ENCODE results near the gene POLR2L. TPM values are rescaled to one million over a fixed set of nuclear protein-coding genes. Genes with fewer than 3 reads are reported as not detected.

The POLR2L gene
- polyA plus RNA-seq, 4 donors = 84.8 to 149 (median 111) TPM

GRCh38 chr11:798093-798713 lies 44.1 kb downstream of the POLR2L start, which contains the start of gene SLC25A22:
TSS of gene SLC25A22 (minus strand) at chr11:798281. CDS start at chr11:795006, 3,275 bp downstream.
- DNase-seq (ENCODE audit: low read depth in 4 of 4, low spot score in 2 of 4) = no peak

DNA sequence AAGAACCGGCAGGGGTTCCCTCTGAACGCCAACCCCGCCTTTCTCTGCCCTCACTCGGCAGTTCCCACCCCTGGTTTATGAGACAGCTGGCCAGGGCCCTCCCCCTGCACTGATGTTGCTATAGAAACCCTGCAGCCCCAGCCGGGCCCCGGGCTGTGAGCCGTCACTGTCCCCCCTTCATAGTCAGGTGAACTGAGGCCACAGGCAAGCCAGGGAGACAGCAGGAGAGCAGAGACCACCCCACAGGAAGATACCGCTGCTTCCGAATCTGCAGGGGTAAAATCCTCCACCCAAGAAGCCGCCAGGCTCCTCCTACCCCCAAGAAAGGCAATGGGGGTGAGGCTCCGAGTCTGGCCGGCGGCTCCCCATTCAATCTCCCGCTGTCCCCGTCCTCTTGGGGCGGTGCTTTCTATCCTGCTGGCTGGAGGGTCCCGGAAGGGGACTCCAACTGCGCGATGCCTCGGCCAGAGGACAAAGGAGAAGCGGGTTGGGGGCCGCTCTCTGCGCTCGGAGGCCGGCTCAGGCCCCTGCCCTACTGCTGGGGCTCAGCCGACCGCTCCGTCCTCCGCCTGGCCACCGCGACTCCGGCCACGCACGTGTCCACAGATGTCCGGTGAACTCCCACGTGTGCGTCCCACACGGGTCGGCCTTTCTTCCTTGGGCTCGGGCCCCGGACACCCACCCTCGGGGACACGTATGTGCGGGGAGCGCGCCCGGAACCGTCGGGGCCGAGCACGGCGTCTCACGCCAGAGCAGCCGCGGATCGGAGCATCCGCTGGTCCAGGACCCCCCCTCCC lies 44.8 kb downstream of the POLR2L start:
- DNase-seq (ENCODE audit: low read depth in 4 of 4, low spot score in 2 of 4) = no peak

DNA sequence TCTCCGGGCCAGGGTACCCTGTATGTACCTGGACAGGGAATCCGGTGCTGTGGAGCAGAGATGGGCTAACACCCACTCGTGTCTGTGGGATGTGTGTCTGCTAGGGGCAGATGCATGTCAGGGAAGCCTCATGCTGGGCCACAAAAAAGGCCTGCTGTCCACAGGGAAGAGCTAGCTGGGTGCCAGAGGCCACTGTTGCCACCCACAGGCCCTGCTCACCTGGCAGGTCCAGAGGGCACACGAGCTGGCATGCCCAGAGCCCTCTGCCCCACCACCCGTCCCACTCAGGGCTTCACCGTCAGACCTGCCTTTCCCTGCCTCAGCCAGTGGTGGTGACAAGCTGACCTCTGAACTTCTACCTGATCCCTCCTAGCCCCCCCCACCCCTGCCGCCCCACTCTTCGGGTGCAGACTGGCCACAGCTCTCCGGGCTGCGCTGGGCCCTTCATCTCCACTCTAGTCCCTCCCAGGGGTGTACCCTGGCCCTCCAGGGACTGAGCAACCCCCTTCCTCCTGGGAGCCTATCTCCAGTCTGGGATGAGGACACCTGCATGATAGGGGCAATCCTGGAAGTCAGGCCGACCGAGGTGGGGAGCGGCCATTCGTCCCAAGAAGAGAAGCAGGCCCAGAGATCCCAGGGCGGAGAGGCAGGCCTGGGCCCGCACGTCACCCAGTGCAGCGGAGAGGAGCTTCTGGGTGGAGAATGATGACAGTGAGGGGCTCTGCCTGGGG lies 45.6 kb downstream of the POLR2L start:
- DNase-seq (ENCODE audit: low read depth in 4 of 4, low spot score in 2 of 4) = no peak

DNA sequence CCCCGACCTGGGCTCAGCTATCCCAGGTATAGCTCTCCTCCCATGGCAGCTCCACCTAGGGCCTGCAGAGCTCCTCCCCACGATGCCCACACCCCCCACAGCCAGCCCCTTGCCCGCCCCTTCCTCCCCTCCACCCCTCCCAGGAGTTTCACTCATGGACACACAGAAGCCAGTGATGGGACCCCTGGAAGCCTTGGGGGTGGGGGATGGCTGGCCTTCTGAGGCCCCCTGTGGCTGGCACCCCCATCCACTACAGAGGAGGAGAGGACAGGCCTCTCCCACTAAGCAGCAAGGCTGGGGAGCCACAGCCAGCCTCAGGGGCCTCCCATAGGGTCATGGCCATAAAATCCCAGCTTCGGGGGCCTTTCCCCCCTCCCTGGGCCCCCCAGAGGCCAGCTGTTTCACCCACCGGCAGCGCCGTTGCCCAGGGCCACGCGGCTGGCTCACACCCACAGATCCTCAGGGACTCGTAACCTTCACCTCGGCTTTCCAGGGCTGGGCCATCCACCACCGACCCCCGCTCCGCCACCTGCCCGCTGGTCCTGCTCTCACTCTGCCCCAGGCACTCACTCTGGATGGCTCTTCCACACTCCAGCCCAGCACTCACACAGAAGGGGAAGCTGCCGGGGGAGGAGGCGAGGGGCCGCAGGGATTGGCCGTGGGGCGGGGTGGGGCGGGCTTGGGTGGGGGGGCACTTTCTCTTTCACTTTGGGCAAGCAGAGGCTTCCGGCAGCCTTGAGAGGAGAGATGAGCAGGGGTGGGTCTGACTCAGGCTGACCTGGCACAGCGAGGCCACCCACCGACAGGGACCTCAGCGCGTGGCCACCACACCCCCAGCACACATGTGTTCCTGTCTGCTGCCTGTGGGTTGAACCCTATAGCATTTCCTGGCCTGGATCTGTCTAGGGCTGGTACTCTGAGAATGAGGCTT lies 46.4 kb downstream of the POLR2L start:
- DNase-seq (ENCODE audit: low read depth in 4 of 4, low spot score in 2 of 4) = no peak

DNA sequence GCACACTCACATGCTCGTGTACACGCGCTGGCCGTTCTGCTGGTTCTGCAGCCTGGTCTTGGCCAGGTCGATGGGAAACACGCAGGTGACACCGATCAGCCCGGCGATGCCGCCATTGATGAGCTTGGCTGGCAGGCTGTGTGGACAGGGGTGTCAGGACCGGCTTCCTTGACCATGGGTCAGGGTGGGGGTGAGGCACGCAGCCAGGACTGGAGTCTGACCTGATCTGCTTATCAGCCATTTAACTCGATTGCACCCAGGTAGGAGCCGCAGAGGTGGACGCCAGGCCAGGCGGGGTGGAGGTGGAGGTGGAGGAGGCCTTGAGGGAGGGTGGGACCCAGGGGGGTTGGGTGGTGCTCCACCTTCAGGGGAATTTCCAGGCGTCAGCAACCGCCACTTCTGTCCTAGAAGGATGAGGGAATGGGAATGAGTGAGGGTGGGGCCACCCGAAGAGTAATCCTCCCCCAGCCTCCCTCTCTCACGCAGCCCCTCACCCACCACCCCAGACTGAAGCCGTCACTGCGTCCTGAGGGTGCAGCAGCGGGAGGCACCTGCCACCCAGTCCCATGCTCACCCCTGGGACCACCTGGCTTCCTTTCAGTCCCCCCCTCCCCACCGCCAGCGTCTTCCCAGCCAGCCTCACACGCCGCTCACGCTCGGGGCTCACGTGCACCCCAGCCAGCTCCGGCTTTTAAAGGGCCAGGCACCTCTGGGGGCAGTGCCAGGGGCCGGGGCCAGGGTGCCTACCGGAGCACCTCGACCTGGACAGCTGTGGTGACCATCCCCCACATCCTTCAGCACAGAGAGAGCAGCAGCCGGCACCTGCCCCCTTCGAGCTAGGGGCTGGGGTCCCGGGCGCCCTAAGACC lies 47.3 kb downstream of the POLR2L start:
- no peak for DNase-seq (ENCODE audit: low read depth in 4 of 4, low spot score in 2 of 4)

DNA sequence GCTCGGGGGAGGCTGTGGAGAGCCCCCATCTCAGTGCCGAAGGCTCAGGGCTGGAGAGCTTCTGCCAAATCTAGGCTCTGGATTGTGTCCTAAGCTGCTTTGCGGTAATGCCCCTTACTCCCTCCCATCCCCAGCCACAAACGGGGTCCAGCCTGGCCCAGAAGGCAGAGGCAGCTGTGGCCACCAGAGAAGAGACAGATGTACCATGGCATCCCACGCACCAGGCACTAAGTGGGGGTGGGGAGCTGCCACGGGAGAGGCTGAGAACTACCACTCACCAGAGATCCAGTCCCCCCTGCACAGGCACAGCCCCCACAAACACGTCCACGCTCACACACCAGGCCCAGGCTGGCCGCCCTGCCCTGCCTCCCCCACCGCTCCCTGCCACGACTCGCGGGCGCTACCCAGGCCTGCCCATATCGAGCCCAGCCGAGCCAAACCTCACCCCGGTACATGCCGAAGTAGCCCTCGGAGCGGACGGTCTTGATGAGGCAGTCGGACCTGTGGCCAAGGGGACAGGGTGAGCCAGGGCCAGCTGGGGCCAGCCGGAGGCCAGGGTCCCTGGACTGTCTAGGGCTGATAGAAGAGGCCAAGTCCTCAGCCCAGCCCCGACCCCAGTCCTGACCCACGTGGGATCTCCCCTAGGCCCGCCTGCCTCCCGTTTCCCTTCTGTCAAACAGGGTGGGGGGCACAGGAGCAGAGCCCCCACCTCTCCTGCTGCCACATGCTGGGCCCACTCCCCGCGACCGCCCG lies 48.1 kb downstream of the POLR2L start:
- no peak for DNase-seq (ENCODE audit: low read depth in 4 of 4, low spot score in 2 of 4)

DNA sequence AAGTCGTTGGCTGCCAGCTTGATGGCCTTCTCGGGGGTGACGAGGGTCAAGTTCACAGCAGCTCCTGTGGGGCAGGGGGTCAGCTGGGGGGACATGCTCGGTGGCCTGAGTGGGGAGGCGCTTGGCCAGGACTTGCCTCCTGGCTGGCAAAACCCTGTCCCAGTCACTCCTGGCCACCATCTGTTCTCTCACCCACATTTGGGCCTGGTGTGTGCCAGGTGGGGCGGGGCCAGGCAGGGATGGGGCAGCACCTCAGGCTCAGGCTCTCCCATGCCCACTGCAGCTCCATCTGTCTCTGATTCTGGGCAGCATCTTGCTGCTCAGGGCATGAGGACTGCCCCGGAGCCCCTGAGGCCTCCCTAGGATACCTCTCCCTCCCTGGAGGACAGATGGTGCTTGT lies 48.8 kb downstream of the POLR2L start:
- no peak for DNase-seq (ENCODE audit: low read depth in 4 of 4, low spot score in 2 of 4)

DNA sequence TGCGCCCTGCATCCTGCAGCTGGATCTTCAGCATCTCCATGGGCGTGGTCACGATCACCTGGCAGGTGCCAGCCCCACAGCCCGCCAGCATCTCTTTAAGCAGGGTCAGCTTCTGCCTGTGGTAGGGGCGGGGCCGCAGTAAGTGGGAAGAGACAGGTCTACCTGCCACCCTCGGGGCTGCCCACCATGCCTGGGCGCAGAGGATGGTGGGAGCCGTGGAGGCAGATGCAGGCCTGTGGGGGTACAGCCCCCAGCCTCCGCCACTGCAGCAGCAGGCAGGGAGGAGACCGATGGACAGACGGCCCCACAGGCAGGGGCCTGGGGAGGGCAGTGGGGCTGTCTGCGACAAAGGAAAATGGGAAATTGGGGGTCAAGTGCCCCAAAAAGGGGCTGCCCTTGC lies 49.5 kb downstream of the POLR2L start:
- DNase-seq (ENCODE audit: low read depth in 4 of 4, low spot score in 2 of 4) = no peak

GRCh38 chr11:792535-792821 lies 49.9 kb downstream of the POLR2L start:
- no peak for DNase-seq (ENCODE audit: low read depth in 4 of 4, low spot score in 2 of 4)

DNA sequence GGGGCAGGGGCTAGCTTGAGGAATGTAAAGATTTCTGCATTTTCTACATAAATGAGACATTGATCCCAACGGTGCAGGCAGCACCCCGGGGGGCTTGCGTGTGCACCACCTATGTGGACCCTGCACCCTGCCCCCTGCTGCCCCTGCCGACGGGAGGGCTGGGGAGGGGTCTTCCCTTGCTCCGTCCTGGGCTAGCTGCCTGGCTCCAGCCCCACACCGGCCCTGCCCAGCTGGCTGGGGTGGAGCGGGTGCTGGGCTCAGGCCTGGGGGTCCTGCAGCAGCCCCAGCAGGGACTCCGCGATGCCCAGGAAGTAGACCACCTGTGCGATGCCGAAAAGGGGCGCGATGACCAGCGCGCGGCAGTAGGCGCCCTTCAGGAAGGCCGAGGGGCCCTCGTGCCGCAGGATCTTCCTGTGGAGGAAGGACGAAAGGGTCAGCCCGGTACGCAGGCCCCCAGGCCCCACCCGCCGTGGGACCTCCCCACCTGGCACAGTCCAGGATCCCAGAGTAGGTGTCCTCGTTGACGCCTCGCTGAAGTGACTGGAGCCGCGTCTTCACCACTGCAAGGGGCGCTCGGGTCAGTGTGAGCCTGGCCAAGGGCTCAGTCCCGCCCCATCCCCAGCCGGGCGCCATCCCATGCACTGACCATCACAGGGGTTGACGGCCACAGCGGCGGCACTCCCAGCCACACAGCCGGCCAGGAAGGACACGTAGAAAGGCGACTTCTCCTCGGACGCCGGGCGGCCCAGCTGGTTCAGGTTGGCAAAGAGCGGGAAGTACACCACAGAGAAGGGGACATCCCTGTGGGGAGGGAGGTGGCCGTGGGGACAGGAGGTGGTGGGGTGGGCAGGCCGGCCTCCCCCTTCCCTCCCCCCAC lies 50.4 kb downstream of the POLR2L start:
- no peak for DNase-seq (ENCODE audit: low read depth in 4 of 4, low spot score in 2 of 4)

DNA sequence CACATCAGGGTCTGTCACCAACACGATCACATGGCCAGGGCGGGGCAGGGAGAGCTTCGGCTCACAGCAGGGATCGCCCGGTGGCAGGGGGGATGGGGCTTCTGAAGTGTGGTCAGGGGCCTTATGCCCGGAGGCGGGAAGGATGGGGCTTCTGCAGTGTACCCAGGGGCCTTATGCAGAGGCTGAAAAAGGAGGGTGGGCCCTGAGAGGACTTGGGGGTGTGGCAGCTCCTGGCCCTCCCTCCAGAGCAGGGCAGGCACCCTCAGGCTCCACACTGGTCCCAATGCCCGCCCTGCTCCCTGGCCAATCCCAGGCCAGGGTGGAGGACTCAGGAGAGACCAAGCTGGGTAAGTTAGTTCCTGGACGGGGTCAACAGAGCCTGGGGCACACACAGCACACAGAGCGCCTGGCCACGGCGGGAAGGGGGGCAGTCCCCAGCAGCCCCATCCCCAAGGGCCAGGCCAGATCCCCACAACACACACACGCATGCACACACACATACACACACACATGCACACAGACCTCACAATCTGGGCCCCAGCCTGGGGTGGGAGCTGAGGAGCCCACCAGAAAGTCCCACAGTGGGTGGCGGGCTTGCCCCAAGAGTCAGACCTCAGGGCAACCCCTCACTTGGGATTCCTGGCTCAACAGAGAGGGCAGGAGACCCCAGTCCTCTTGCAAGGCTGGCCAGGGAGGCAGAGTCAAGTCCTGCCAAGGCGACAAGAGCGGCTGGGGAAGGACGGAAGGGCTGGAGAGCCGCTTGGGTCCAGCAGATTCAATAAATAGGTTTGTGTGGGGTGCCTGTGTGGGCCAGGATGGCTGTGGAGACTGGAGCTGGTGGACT lies 51.4 kb downstream of the POLR2L start:
- DNase-seq (ENCODE audit: low read depth in 4 of 4, low spot score in 2 of 4) = no peak

- DNase-seq (ENCODE audit: low read depth in 4 of 4, low spot score in 2 of 4) = no peak
Observed at GRCh38 chr11:789943-790342, 52.4 kb downstream of the POLR2L start, which contains the start of gene CEND1. TSS of gene CEND1 (minus strand) at chr11:790090. CDS start at chr11:788576, 1,514 bp downstream.

Other genes with a start within 250 kb of the POLR2L start
- gene IRF7, start 226.6 kb downstream of the POLR2L start, polyA plus RNA-seq (ENCODE audit: insufficient read length in 4 of 4) = 10 to 100 TPM in 3 of 4 donors, 1 to 10 TPM in 1; 5.4 to 15.4 (median 12.5) TPM
- 10 to 100 TPM; 24.9 to 49.2 (median 41.9) TPM for gene CDHR5, start 217.6 kb downstream of the POLR2L start, polyA plus RNA-seq (ENCODE audit: insufficient read length in 4 of 4)
- 1 to 10 TPM in 3 of 4 donors, under 1 TPM in 1; 0.92 to 4.1 (median 2.2) TPM for gene SCT, start 215.3 kb downstream of the POLR2L start, polyA plus RNA-seq (ENCODE audit: insufficient read length in 4 of 4)
- 1 to 10 TPM; 1.8 to 5.2 (median 4.7) TPM for gene DRD4, start 205.3 kb downstream of the POLR2L start, polyA plus RNA-seq (ENCODE audit: insufficient read length in 4 of 4)
- gene DEAF1, start 147.3 kb downstream of the POLR2L start, polyA plus RNA-seq (ENCODE audit: insufficient read length in 4 of 4) = 10 to 100 TPM; 44.7 to 57.7 (median 51.1) TPM
- gene TMEM80, start 146.7 kb downstream of the POLR2L start, polyA plus RNA-seq (ENCODE audit: insufficient read length in 4 of 4) = 10 to 100 TPM; 36.1 to 56.7 (median 46.3) TPM
- 100 to 1,000 TPM; 104 to 161 (median 139) TPM for gene EPS8L2, start 136.3 kb downstream of the POLR2L start, polyA plus RNA-seq (ENCODE audit: insufficient read length in 4 of 4)
- 100 to 1,000 TPM; 123 to 164 (median 136) TPM for gene TALDO1, start 95.1 kb downstream of the POLR2L start, polyA plus RNA-seq (ENCODE audit: insufficient read length in 4 of 4)
- gene GATD1, start 65.0 kb downstream of the POLR2L start, polyA plus RNA-seq (ENCODE audit: insufficient read length in 4 of 4) = 100 to 1,000 TPM in 1 of 4 donors, 10 to 100 TPM in 3; 55.3 to 115 (median 84.8) TPM
- gene CEND1, start 52.4 kb downstream of the POLR2L start, polyA plus RNA-seq (ENCODE audit: insufficient read length in 4 of 4) = 1 to 10 TPM in 2 of 4 donors, under 1 TPM in 2; 0.28 to 1.3 (median 0.99) TPM
- gene SLC25A22, start 44.2 kb downstream of the POLR2L start, polyA plus RNA-seq (ENCODE audit: insufficient read length in 4 of 4) = 10 to 100 TPM; 13.1 to 24.3 (median 18.6) TPM
- gene PIDD1, start 37.3 kb downstream of the POLR2L start, polyA plus RNA-seq (ENCODE audit: insufficient read length in 4 of 4) = 10 to 100 TPM in 3 of 4 donors, 1 to 10 TPM in 1; 6.7 to 17.8 (median 12.9) TPM
- gene RPLP2, start 32.6 kb downstream of the POLR2L start, polyA plus RNA-seq (ENCODE audit: insufficient read length in 4 of 4) = 1,000 to 10,000 TPM in 3 of 4 donors, 100 to 1,000 TPM in 1; 903 to 1,462 (median 1,115) TPM
- 10 to 100 TPM; 38.2 to 87.6 (median 68.0) TPM for gene PNPLA2, start 23.6 kb downstream of the POLR2L start, polyA plus RNA-seq (ENCODE audit: insufficient read length in 4 of 4)
- gene CRACR2B, start 14.6 kb downstream of the POLR2L start, polyA plus RNA-seq (ENCODE audit: insufficient read length in 4 of 4) = 10 to 100 TPM in 3 of 4 donors, 1 to 10 TPM in 1; 9.8 to 20.8 (median 17.2) TPM
- 100 to 1,000 TPM; 192 to 238 (median 217) TPM for gene CD151, start 9.6 kb downstream of the POLR2L start, polyA plus RNA-seq (ENCODE audit: insufficient read length in 4 of 4)
- 10 to 100 TPM; 65.9 to 94.9 (median 76.6) TPM for gene TSPAN4, start 323 bp upstream of the POLR2L start, polyA plus RNA-seq (ENCODE audit: insufficient read length in 4 of 4)
- 100 to 1,000 TPM; 108 to 134 (median 117) TPM for gene CHID1, start 68.3 kb upstream of the POLR2L start, polyA plus RNA-seq (ENCODE audit: insufficient read length in 4 of 4)
- gene AP2A2, start 83.3 kb upstream of the POLR2L start, polyA plus RNA-seq (ENCODE audit: insufficient read length in 4 of 4) = 100 to 1,000 TPM in 2 of 4 donors, 10 to 100 TPM in 2; 95.7 to 134 (median 108) TPM
- gene MUC6, start 194.2 kb upstream of the POLR2L start, polyA plus RNA-seq (ENCODE audit: insufficient read length in 4 of 4) = 10 to 100 TPM in 2 of 4 donors, 1 to 10 TPM in 2; 5.7 to 56.0 (median 20.3) TPM
- gene MUC2, start 232.3 kb upstream of the POLR2L start, polyA plus RNA-seq (ENCODE audit: insufficient read length in 4 of 4) = under 1 TPM in 3 of 4 donors, not detected in 1; 0.08 to 0.30 (median 0.14) TPM

Data from left renal cortex interstitium (tissue), 4 donors.